DND-41 (cell line): ENCODE measurements around the gene FAM83F.

ENCODE experiments used
- CTCF ChIP-seq: IDR thresholded peaks from 2 replicates; pipeline ENCODE4 v1.5.1; 2012; ENCODE audit warnings: borderline replicate concordance, low read length, moderate library complexity, mild to moderate bottlenecking; ENCODE audit not compliant: poor library complexity, severe bottlenecking; ENCODE audit errors: extremely low read depth
- EZH2 ChIP-seq: IDR thresholded peaks from 3 replicates; pipeline ENCODE4 v1.6.1; 2012; ENCODE audit warnings: borderline replicate concordance, low read depth, mild to moderate bottlenecking, moderate library complexity, low read length, inconsistent platforms; ENCODE audit not compliant: severe bottlenecking

- no peak for TF ChIP-seq CTCF
- no peak for TF ChIP-seq EZH2
Observed at GRCh38 chr22:40018051-40018450, 23.3 kb downstream of the FAM83F start.
